GM23338 (cell line): ENCODE results near the gene PBX3. TPM values are rescaled to one million over a fixed set of nuclear protein-coding genes. Genes with fewer than 3 reads are reported as not detected.

Experiments
- ATAC-seq: fragments of 200-7000 bp; cut with Tn5 transposase; 3 replicates; pipeline ENCODE4 v1.9.1; 2020
- DNase-seq: peaks from one replicate; pipeline ENCODE4 v3.0.0-alpha.2; 2015; ENCODE audit warnings: low spot score
- H2AFZ ChIP-seq: fragments of 200-600 bp; sonication (generic); 2 replicates; pipeline ENCODE4 v1.8.0; 2016; ENCODE audit warnings: antibody characterized with exemption, mild to moderate bottlenecking, moderate library complexity
- H3F3A ChIP-seq: fragments of 200-600 bp; sonication (generic); replicated peaks from 2 replicates; pipeline ENCODE4 v1.8.0; 2017; ENCODE audit warnings: antibody characterized with exemption, mixed run types, low read depth
- H3K27ac ChIP-seq: fragments of 200-600 bp; sonication (generic); 2 replicates; pipeline ENCODE4 v1.6.1; 2016; ENCODE audit warnings: low read depth
- H3K27me3 ChIP-seq: fragments of 200-600 bp; sonication (generic); 2 replicates; pipeline ENCODE4 v1.8.0; 2016; ENCODE audit warnings: mild to moderate bottlenecking, mixed run types, moderate library complexity; ENCODE audit not compliant: insufficient read depth
- H3K36me3 ChIP-seq: fragments of 200-600 bp; sonication (generic); 2 replicates; pipeline ENCODE4 v1.8.0; 2016; ENCODE audit warnings: mild to moderate bottlenecking; ENCODE audit not compliant: insufficient read depth
- H3K4me1 ChIP-seq: fragments of 200-600 bp; sonication (generic); 2 replicates; pipeline ENCODE4 v1.8.0; 2016; ENCODE audit warnings: mild to moderate bottlenecking, moderate library complexity; ENCODE audit not compliant: insufficient read depth
- H3K4me2 ChIP-seq: fragments of 200-600 bp; sonication (generic); 2 replicates; pipeline ENCODE4 v1.7.1; 2017; ENCODE audit warnings: mixed run types
- H3K4me3 ChIP-seq: fragments of 200-600 bp; sonication (generic); 2 replicates; pipeline ENCODE4 v1.6.1; 2016; ENCODE audit warnings: mixed run types
- H3K79me2 ChIP-seq: fragments of 200-600 bp; sonication (generic); replicated peaks from 2 replicates; pipeline ENCODE4 v1.8.0; 2017; ENCODE audit warnings: mild to moderate bottlenecking; ENCODE audit not compliant: insufficient read depth
- H3K9me2 ChIP-seq: fragments of 200-600 bp; sonication (generic); 2 replicates; pipeline ENCODE4 v1.8.0; 2017; ENCODE audit not compliant: insufficient read depth
- H4K20me1 ChIP-seq: fragments of 200-600 bp; sonication (generic); replicated peaks from 2 replicates; pipeline ENCODE4 v1.8.0; 2017; ENCODE audit warnings: mild to moderate bottlenecking; ENCODE audit not compliant: insufficient read depth
- H3K27ac Mint-ChIP-seq: 2 replicates; pipeline ENCODE4 v1.8.0; 2020; ENCODE audit warnings: inconsistent platforms, mild to moderate bottlenecking, moderate library complexity, mixed read lengths
- H3K27me3 Mint-ChIP-seq: 3 replicates; pipeline ENCODE4 v1.8.0; 2022; ENCODE audit warnings: low read depth, mild to moderate bottlenecking, moderate library complexity, mixed read lengths, inconsistent platforms; ENCODE audit not compliant: insufficient read depth, poor library complexity
- H3K36me3 Mint-ChIP-seq: 3 replicates; pipeline ENCODE4 v1.8.0; 2021; ENCODE audit warnings: low read depth, mild to moderate bottlenecking, inconsistent platforms, moderate library complexity, mixed read lengths
- H3K4me1 Mint-ChIP-seq: 3 replicates; pipeline ENCODE4 v1.8.0; 2020; ENCODE audit warnings: mild to moderate bottlenecking, inconsistent platforms, mixed read lengths
- H3K4me3 Mint-ChIP-seq: 3 replicates; pipeline ENCODE4 v1.8.0; 2021; ENCODE audit warnings: moderate library complexity, mild to moderate bottlenecking, inconsistent platforms, mixed read lengths
- H3K9me3 Mint-ChIP-seq: 3 replicates; pipeline ENCODE4 v1.8.0; 2020; ENCODE audit warnings: moderate library complexity, mild to moderate bottlenecking, inconsistent platforms, mixed read lengths
- EZH2 ChIP-seq: fragments of 200-600 bp; sonication (generic); IDR thresholded peaks from one replicate; pipeline ENCODE4 v1.8.0; 2017; ENCODE audit warnings: antibody characterized with exemption, mild to moderate bottlenecking, low read depth; ENCODE audit not compliant: unreplicated experiment
- EZH2phosphoT487 ChIP-seq: fragments of 200-600 bp; sonication (generic); IDR thresholded peaks from one replicate; pipeline ENCODE4 v1.8.1; 2018; ENCODE audit warnings: antibody characterized with exemption; ENCODE audit not compliant: unreplicated experiment
- JUNB ChIP-seq: IDR thresholded peaks from one replicate; pipeline ENCODE4 v1.6.1; 2016; ENCODE audit warnings: antibody characterized with exemption; ENCODE audit not compliant: unreplicated experiment
- NANOG ChIP-seq: IDR thresholded peaks from 2 replicates; pipeline ENCODE4 v1.6.1; 2016; ENCODE audit warnings: antibody characterized with exemption, borderline replicate concordance
- POLR2AphosphoS5 ChIP-seq: IDR thresholded peaks from 2 replicates; pipeline ENCODE4 v1.6.1; 2016; ENCODE audit warnings: antibody characterized with exemption, low read depth
- ZNF331 ChIP-seq: fragments of 250-450 bp; sonication (Bioruptor Pico); IDR thresholded peaks from 2 replicates; pipeline ENCODE4 v1.5.0; 2020; ENCODE audit warnings: low read depth, mild to moderate bottlenecking, moderate library complexity
- polyA plus RNA-seq: library from polyadenylated mRNA; unstranded; fragments of >200 nt; fragmentation: Nextera tagmentation; extraction: Ambion mirVana; gene quantifications from 2 replicates; pipeline ENCODE4 v1.2.1, GENCODE V29; 2016
- total RNA-seq: library from RNA; depleted of rRNA; stranded (reverse); fragments of >200 nt; shearing (Covaris generic); gene quantifications from 2 replicates; pipeline ENCODE4 v1.2.3, GENCODE V29; 2014
- TF ChIP-seq, protein P1 (sequence below): IDR thresholded peaks from one replicate; pipeline ENCODE4 v1.6.1; 2018; ENCODE audit warnings: antibody characterized with exemption; ENCODE audit not compliant: unreplicated experiment
- TF ChIP-seq, protein P2 (sequence below): fragments of 250-450 bp; sonication (Bioruptor Pico); IDR thresholded peaks from 2 replicates; pipeline ENCODE4 v1.5.0; 2020; ENCODE audit warnings: mild to moderate bottlenecking, moderate library complexity
- TF ChIP-seq, protein P3 (sequence below), 2 experiments: fragments of 200-600 bp in 1 of 2; sonication (generic) in 1 of 2; conservative IDR thresholded peaks; 2 replicates each; pipeline versions ENCODE4 v1.5.1 to v1.6.1; 2016 to 2017; ENCODE audit warnings: antibody characterized with exemption in 2 of 2, low read depth in 2 of 2, mild to moderate bottlenecking in 2 of 2, moderate library complexity in 1 of 2

The PBX3 gene
- total and polyA plus RNA-seq, 2 experiments from 2014 or later = 28.9 to 50.5 TPM

DNA sequence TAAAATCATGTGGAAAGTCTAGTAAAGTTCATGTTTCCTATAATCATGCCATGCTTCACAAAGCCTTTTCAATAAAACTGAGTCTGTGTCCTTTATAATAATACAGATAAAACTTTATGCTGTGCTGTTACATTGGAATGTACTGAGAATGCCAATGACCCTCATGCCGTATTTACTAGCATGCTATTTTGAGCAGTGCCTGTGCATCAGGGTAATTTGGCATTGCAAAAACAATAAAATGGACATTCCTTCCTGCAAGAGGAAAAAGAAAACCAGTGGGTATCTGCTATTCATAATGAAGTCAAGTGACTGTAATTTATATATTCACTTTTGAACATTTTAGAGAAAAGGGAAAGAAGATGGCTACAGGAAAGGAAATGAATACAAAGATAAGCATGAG, 159.0 kb downstream of the PBX3 start:
- Histone ChIP-seq H3K36me3 (no peaks in the 10 kb centered on the region), H3K27me3 (no peaks in the 10 kb centered on the region), H3K4me3 (no peak overlapping the region), H3K79me2 (peaks cover 65% of the 10 kb centered on the region), H3K9me2 (no peaks in the 10 kb centered on the region), H3F3A (no peaks in the 10 kb centered on the region), H4K20me1 (no peaks in the 10 kb centered on the region), H3K4me1 (peaks cover 37% of the 10 kb centered on the region), H2AFZ (no peak overlapping the region), H3K4me2 (no peak overlapping the region), H3K27ac (no peak overlapping the region)
- Mint-ChIP-seq H3K27me3 (no peaks in the 10 kb centered on the region), H3K4me1 (peaks cover 56% of the 10 kb centered on the region), H3K36me3 (no peaks in the 10 kb centered on the region), H3K9me3 (no peaks in the 10 kb centered on the region), H3K4me3 (no peak overlapping the region), H3K27ac (no peak overlapping the region)
- ATAC-seq = no peak
- no peak for TF ChIP-seq POLR2AphosphoS5
- TF ChIP-seq ZNF331 (CRISPR knock-in tag) = no peak
- TF ChIP-seq, protein P1, sequence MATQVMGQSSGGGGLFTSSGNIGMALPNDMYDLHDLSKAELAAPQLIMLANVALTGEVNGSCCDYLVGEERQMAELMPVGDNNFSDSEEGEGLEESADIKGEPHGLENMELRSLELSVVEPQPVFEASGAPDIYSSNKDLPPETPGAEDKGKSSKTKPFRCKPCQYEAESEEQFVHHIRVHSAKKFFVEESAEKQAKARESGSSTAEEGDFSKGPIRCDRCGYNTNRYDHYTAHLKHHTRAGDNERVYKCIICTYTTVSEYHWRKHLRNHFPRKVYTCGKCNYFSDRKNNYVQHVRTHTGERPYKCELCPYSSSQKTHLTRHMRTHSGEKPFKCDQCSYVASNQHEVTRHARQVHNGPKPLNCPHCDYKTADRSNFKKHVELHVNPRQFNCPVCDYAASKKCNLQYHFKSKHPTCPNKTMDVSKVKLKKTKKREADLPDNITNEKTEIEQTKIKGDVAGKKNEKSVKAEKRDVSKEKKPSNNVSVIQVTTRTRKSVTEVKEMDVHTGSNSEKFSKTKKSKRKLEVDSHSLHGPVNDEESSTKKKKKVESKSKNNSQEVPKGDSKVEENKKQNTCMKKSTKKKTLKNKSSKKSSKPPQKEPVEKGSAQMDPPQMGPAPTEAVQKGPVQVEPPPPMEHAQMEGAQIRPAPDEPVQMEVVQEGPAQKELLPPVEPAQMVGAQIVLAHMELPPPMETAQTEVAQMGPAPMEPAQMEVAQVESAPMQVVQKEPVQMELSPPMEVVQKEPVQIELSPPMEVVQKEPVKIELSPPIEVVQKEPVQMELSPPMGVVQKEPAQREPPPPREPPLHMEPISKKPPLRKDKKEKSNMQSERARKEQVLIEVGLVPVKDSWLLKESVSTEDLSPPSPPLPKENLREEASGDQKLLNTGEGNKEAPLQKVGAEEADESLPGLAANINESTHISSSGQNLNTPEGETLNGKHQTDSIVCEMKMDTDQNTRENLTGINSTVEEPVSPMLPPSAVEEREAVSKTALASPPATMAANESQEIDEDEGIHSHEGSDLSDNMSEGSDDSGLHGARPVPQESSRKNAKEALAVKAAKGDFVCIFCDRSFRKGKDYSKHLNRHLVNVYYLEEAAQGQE = no peak
- TF ChIP-seq JUNB = no peak
- TF ChIP-seq, protein P2, sequence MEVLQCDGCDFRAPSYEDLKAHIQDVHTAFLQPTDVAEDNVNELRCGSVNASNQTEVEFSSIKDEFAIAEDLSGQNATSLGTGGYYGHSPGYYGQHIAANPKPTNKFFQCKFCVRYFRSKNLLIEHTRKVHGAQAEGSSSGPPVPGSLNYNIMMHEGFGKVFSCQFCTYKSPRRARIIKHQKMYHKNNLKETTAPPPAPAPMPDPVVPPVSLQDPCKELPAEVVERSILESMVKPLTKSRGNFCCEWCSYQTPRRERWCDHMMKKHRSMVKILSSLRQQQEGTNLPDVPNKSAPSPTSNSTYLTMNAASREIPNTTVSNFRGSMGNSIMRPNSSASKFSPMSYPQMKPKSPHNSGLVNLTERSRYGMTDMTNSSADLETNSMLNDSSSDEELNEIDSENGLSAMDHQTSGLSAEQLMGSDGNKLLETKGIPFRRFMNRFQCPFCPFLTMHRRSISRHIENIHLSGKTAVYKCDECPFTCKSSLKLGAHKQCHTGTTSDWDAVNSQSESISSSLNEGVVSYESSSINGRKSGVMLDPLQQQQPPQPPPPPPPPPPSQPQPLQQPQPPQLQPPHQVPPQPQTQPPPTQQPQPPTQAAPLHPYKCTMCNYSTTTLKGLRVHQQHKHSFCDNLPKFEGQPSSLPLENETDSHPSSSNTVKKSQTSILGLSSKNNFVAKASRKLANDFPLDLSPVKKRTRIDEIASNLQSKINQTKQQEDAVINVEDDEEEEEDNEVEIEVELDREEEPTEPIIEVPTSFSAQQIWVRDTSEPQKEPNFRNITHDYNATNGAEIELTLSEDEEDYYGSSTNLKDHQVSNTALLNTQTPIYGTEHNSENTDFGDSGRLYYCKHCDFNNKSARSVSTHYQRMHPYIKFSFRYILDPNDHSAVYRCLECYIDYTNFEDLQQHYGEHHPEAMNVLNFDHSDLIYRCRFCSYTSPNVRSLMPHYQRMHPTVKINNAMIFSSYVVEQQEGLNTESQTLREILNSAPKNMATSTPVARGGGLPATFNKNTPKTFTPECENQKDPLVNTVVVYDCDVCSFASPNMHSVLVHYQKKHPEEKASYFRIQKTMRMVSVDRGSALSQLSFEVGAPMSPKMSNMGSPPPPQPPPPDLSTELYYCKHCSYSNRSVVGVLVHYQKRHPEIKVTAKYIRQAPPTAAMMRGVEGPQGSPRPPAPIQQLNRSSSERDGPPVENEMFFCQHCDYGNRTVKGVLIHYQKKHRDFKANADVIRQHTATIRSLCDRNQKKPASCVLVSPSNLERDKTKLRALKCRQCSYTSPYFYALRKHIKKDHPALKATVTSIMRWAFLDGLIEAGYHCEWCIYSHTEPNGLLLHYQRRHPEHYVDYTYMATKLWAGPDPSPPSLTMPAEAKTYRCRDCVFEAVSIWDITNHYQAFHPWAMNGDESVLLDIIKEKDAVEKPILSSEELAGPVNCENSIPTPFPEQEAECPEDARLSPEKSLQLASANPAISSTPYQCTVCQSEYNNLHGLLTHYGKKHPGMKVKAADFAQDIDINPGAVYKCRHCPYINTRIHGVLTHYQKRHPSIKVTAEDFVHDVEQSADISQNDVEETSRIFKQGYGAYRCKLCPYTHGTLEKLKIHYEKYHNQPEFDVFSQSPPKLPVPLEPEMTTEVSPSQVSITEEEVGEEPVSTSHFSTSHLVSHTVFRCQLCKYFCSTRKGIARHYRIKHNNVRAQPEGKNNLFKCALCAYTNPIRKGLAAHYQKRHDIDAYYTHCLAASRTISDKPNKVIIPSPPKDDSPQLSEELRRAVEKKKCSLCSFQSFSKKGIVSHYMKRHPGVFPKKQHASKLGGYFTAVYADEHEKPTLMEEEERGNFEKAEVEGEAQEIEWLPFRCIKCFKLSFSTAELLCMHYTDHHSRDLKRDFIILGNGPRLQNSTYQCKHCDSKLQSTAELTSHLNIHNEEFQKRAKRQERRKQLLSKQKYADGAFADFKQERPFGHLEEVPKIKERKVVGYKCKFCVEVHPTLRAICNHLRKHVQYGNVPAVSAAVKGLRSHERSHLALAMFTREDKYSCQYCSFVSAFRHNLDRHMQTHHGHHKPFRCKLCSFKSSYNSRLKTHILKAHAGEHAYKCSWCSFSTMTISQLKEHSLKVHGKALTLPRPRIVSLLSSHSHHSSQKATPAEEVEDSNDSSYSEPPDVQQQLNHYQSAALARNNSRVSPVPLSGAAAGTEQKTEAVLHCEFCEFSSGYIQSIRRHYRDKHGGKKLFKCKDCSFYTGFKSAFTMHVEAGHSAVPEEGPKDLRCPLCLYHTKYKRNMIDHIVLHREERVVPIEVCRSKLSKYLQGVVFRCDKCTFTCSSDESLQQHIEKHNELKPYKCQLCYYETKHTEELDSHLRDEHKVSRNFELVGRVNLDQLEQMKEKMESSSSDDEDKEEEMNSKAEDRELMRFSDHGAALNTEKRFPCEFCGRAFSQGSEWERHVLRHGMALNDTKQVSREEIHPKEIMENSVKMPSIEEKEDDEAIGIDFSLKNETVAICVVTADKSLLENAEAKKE = no peak
- TF ChIP-seq EZH2phosphoT487 = no peak
- no peak for TF ChIP-seq NANOG
- TF ChIP-seq, protein P3, sequence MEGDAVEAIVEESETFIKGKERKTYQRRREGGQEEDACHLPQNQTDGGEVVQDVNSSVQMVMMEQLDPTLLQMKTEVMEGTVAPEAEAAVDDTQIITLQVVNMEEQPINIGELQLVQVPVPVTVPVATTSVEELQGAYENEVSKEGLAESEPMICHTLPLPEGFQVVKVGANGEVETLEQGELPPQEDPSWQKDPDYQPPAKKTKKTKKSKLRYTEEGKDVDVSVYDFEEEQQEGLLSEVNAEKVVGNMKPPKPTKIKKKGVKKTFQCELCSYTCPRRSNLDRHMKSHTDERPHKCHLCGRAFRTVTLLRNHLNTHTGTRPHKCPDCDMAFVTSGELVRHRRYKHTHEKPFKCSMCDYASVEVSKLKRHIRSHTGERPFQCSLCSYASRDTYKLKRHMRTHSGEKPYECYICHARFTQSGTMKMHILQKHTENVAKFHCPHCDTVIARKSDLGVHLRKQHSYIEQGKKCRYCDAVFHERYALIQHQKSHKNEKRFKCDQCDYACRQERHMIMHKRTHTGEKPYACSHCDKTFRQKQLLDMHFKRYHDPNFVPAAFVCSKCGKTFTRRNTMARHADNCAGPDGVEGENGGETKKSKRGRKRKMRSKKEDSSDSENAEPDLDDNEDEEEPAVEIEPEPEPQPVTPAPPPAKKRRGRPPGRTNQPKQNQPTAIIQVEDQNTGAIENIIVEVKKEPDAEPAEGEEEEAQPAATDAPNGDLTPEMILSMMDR (conservative IDR thresholded peaks at IDR 0.05; ENCODE audit: low read depth in 2 of 2) = no peak
- TF ChIP-seq EZH2 = no peak
- no peak for DNase-seq
